Gastroesophageal sphincter (tissue), 4 donors: Measurements from ENCODE around the gene C1orf232. TPM values are rescaled to one million over a fixed set of nuclear protein-coding genes. Genes with fewer than 3 reads are reported as not detected.

Experiments
- ATAC-seq: fragments of 150-250 bp; one replicate; pipeline ENCODE4 v1.9.1; 2016; ENCODE audit warnings: mild to moderate bottlenecking, moderate library complexity
- H3K27ac ChIP-seq, 4 donors: fragments of 200-600 bp; sonication (generic) in 3 of 4; 1 replicate in 3 of 4; 2 replicates in 1 of 4; pipeline ENCODE4 v1.5.1; 2016 to 2019
- H3K27me3 ChIP-seq: fragments of 200-600 bp; sonication (generic); one replicate; pipeline ENCODE4 v1.5.1; 2019
- H3K36me3 ChIP-seq, 2 donors: fragments of 200-600 bp; sonication (generic); one replicate each; pipeline ENCODE4 v1.5.1; 2019; ENCODE audit warnings: control low read depth in 1 of 2
- H3K4me1 ChIP-seq, 3 donors: fragments of 200-600 bp; sonication (generic); 1 replicate in 2 of 3; 2 replicates in 1 of 3; pipeline ENCODE4 v1.5.1; 2016 to 2019; ENCODE audit warnings: control low read depth in 2 of 3
- H3K4me3 ChIP-seq, 2 donors: fragments of 200-600 bp; sonication (generic); one replicate each; pipeline ENCODE4 v1.5.1; 2019; ENCODE audit warnings: mild to moderate bottlenecking in 1 of 2, moderate library complexity in 1 of 2
- H3K9me3 ChIP-seq, 3 donors: fragments of 200-600 bp; sonication (generic); one replicate each; pipeline ENCODE4 v1.5.1; 2017 to 2019; ENCODE audit warnings: control low read depth in 2 of 3
- CTCF ChIP-seq, 4 experiments: fragments of 200-600 bp in 2 of 4; fragments of 450-650 bp in 2 of 4; sonication (generic) in 1 of 4; IDR thresholded peaks; one replicate each; pipeline ENCODE4 v1.5.1; 2017 to 2019; ENCODE audit warnings: antibody characterized with exemption in 4 of 4, mild to moderate bottlenecking in 2 of 4, moderate library complexity in 2 of 4
- EP300 ChIP-seq: sonication (generic); formaldehyde crosslinking; IDR thresholded peaks from one replicate; pipeline ENCODE4 v1.6.1; 2017; ENCODE audit warnings: antibody characterized with exemption, mild to moderate bottlenecking
- POLR2A ChIP-seq, 2 donors: fragments of 450-650 bp; IDR thresholded peaks; one replicate each; pipeline ENCODE4 v1.6.1; 2017; ENCODE audit warnings: antibody characterized with exemption in 2 of 2, mild to moderate bottlenecking in 2 of 2, moderate library complexity in 1 of 2
- POLR2AphosphoS5 ChIP-seq: sonication (generic); formaldehyde crosslinking; IDR thresholded peaks from one replicate; pipeline ENCODE4 v1.6.1; 2017; ENCODE audit warnings: antibody characterized with exemption
- WGBS, 2 donors: methylation state at CpG; one replicate each; pipeline ENCODE4 v1.1.5; 2018; ENCODE audit warnings: low coverage in 1 of 2; 5-methylcytosine and 5-hydroxymethylcytosine counted together
- total RNA-seq, 4 donors: library from RNA; depleted of rRNA; stranded (reverse); fragments of >200 nt; gene quantifications; one replicate each; pipeline ENCODE4 v1.1.0, GENCODE V29; 2016

The C1orf232 gene
- total RNA-seq, 4 donors from 2014 or later: not detected

GRCh38 chr1:26153966-26154532, 14.7 kb downstream of the C1orf232 start:
- Histone ChIP-seq H3K36me3 (no peaks in the 10 kb centered on the region), H3K9me3 (no peaks in the 10 kb centered on the region), H3K27me3 (peaks cover 68% of the 10 kb centered on the region), H3K27ac (no peak overlapping the region), H3K4me1 (no peaks in the 10 kb centered on the region), H3K4me3 (no peak overlapping the region)
- TF ChIP-seq POLR2A (IDR thresholded peaks at IDR 0.05) (no peak), EP300 (no peak), POLR2AphosphoS5 (no peak), CTCF (IDR thresholded peaks at IDR 0.05) (no peak)
- 63 to 67% methylated on average over 3 of the region's 5 CpGs for WGBS, 2 donors
- no peak for ATAC-seq

- Histone ChIP-seq H3K27ac (no peak overlapping the region), H3K4me1 (peaks cover 0 to 8% (median 0%) of the 10 kb centered on the region in 3 donors), H3K4me3 (no peak overlapping the region), H3K27me3 (peaks cover 40% of the 10 kb centered on the region), H3K9me3 (no peaks in the 10 kb centered on the region), H3K36me3 (no peaks in the 10 kb centered on the region)
- TF ChIP-seq POLR2AphosphoS5: no peak
- no peak for TF ChIP-seq POLR2A (IDR thresholded peaks at IDR 0.05)
- no peak for TF ChIP-seq CTCF (IDR thresholded peaks at IDR 0.05)
- no peak for TF ChIP-seq EP300
- no peak for ATAC-seq
Measured at GRCh38 chr1:26148887-26149286, 19.9 kb downstream of the C1orf232 start.

GRCh38 chr1:26145960-26146294, 22.8 kb downstream of the C1orf232 start:
- H3K9me3 ChIP-seq: no peaks in the 10 kb centered on the region
- peaks cover 31% of the 10 kb centered on the region for H3K27me3 ChIP-seq
- ATAC-seq: no peak
- H3K4me3 ChIP-seq: no peak overlapping the region
- no peak overlapping the region for H3K27ac ChIP-seq
- 40% methylated on average over 1 of the region's 6 CpGs; no CpG with 5 or more reads in 1 of the 2 donors for WGBS, 2 donors
- H3K36me3 ChIP-seq: no peaks in the 10 kb centered on the region
- TF ChIP-seq EP300 (no peak), CTCF (IDR thresholded peaks at IDR 0.05) (no peak), POLR2A (IDR thresholded peaks at IDR 0.05) (no peak)
- peaks cover 0 to 8% (median 0%) of the 10 kb centered on the region in 3 donors for H3K4me1 ChIP-seq

GRCh38 chr1:26145041-26145959, 23.5 kb downstream of the C1orf232 start:
- Histone ChIP-seq H3K9me3 (no peaks in the 10 kb centered on the region), H3K4me3 (no peak overlapping the region), H3K27ac (no peak overlapping the region), H3K4me1 (peaks cover 0 to 8% (median 0%) of the 10 kb centered on the region in 3 donors), H3K27me3 (peaks cover 25% of the 10 kb centered on the region), H3K36me3 (no peaks in the 10 kb centered on the region)
- peak; percentile 87 for ATAC-seq
- TF ChIP-seq CTCF (IDR thresholded peaks at IDR 0.05) (peak; percentile 60 to 81 (median 80)), POLR2A (IDR thresholded peaks at IDR 0.05) (no peak), POLR2AphosphoS5 (no peak), EP300 (no peak)
- WGBS, 2 donors: 7 to 14% methylated on average over 5 to 14 of the region's 19 CpGs

GRCh38 chr1:26142159-26142558, 26.6 kb downstream of the C1orf232 start:
- Histone ChIP-seq H3K9me3 (no peaks in the 10 kb centered on the region), H3K4me1 (peaks cover 0 to 8% (median 0%) of the 10 kb centered on the region in 3 donors), H3K27ac (no peak overlapping the region), H3K36me3 (no peaks in the 10 kb centered on the region), H3K27me3 (peaks cover 14% of the 10 kb centered on the region), H3K4me3 (no peak overlapping the region)
- TF ChIP-seq POLR2A (IDR thresholded peaks at IDR 0.05) (no peak), EP300 (no peak), POLR2AphosphoS5 (no peak), CTCF (IDR thresholded peaks at IDR 0.05) (no peak)
- 67 to 74% methylated on average over 3 of the region's 8 CpGs for whole genome bisulfite sequencing, 2 donors
- ATAC-seq: no peak
